Thyroid gland (tissue), 4 donors: ENCODE results near the gene INPP5B.

Source experiments
- POLR2A ChIP-seq, 2 donors: fragments of 450-650 bp; IDR thresholded peaks; one replicate each; pipeline ENCODE4 v1.6.1; 2017; ENCODE audit warnings: antibody characterized with exemption in 2 of 2, mild to moderate bottlenecking in 2 of 2, moderate library complexity in 1 of 2
- TF ChIP-seq, protein P1 (sequence below), 6 experiments: fragments of 200-600 bp in 3 of 6; fragments of 450-650 bp in 3 of 6; sonication (generic) in 3 of 6; IDR thresholded peaks; one replicate each; pipeline ENCODE4 v1.5.1; 2016 to 2019; ENCODE audit warnings: antibody characterized with exemption in 6 of 6, mild to moderate bottlenecking in 2 of 6, inconsistent platforms in 1 of 6, moderate library complexity in 1 of 6

DNA sequence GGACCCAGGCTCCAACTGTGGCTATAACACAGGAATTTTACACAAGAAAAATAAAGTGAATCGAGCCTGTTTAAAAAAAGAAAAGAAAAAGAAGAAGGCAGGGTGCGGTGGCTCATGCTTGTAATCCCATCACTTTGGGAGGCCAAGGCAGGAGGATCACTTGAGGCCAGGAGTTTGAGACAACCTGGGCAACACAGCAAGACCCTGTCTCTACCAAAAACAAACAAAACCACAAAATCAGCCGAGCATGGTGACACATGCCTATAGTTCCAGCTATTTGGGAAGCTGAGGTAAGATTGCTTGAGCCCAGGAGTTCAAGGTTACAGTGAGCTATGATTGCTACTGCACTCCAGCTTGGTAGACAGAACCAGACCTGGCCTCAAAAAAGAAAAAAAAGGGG is 105.2 kb downstream of the INPP5B start:
- TF ChIP-seq, protein P1, sequence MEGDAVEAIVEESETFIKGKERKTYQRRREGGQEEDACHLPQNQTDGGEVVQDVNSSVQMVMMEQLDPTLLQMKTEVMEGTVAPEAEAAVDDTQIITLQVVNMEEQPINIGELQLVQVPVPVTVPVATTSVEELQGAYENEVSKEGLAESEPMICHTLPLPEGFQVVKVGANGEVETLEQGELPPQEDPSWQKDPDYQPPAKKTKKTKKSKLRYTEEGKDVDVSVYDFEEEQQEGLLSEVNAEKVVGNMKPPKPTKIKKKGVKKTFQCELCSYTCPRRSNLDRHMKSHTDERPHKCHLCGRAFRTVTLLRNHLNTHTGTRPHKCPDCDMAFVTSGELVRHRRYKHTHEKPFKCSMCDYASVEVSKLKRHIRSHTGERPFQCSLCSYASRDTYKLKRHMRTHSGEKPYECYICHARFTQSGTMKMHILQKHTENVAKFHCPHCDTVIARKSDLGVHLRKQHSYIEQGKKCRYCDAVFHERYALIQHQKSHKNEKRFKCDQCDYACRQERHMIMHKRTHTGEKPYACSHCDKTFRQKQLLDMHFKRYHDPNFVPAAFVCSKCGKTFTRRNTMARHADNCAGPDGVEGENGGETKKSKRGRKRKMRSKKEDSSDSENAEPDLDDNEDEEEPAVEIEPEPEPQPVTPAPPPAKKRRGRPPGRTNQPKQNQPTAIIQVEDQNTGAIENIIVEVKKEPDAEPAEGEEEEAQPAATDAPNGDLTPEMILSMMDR (IDR thresholded peaks at IDR 0.05): no peak
- TF ChIP-seq POLR2A (IDR thresholded peaks at IDR 0.05): no peak
